Naive thymus-derived CD8-positive, alpha-beta T cell (primary cell): ENCODE data around the gene ZDHHC24. TPM values are rescaled to one million over a fixed set of nuclear protein-coding genes. Genes with fewer than 3 reads are reported as not detected.

Source experiments
- ATAC-seq, 2 donors: fragments of 150-1000 bp; cut with Tn5 transposase in 1 of 2; sonication (Bioruptor Pico), chemical (Tn5 transposase) in 1 of 2; 1 replicate in 1 of 2; 2 replicates in 1 of 2; pipeline ENCODE4 v1.10.0; 2021; ENCODE audit warnings: mild to moderate bottlenecking in 2 of 2, moderate library complexity in 2 of 2
- POLR2A ChIA-PET: fragments of 350-600 bp; sonication (Branson Sonifier 250); formaldehyde crosslinking; loops from one replicate; lab custom pipeline; 2021; ENCODE audit warnings: antibody characterized with exemption; lab: Charles Lee
- DNase-seq, 10 donors: peaks; one replicate each; pipeline versions ENCODE4 v3.0.0 to v3.0.0-alpha.2; 2020 to 2022
- H3K27ac Mint-ChIP-seq, 10 donors: one replicate each; pipeline ENCODE4 v1.8.0; 2020 to 2022; ENCODE audit warnings: mild to moderate bottlenecking in 10 of 10, mixed read lengths in 10 of 10, moderate library complexity in 4 of 10, inconsistent platforms in 1 of 10
- H3K27me3 Mint-ChIP-seq, 5 donors: one replicate each; pipeline ENCODE4 v1.8.0; 2021 to 2022; ENCODE audit warnings: mixed read lengths in 5 of 5
- H3K36me3 Mint-ChIP-seq, 3 donors: one replicate each; pipeline ENCODE4 v1.8.0; 2020 to 2022; ENCODE audit warnings: mixed read lengths in 3 of 3, mild to moderate bottlenecking in 2 of 3, inconsistent platforms in 1 of 3
- H3K4me1 Mint-ChIP-seq, 4 donors: one replicate each; pipeline ENCODE4 v1.8.0; 2021 to 2022; ENCODE audit warnings: mixed read lengths in 4 of 4
- H3K4me3 Mint-ChIP-seq, 10 donors: one replicate each; pipeline ENCODE4 v1.8.0; 2020 to 2022; ENCODE audit warnings: mild to moderate bottlenecking in 10 of 10, mixed read lengths in 10 of 10, moderate library complexity in 6 of 10, inconsistent platforms in 1 of 10
- H3K9me3 Mint-ChIP-seq, 9 donors: one replicate each; pipeline ENCODE4 v1.8.0; 2020 to 2022; ENCODE audit warnings: mixed read lengths in 9 of 9, mild to moderate bottlenecking in 3 of 9, inconsistent platforms in 1 of 9, moderate library complexity in 1 of 9
- polyA plus RNA-seq, 3 donors: library from polyadenylated mRNA; unstranded; fragments of 300-500 nt; fragmentation: Illumina TruSeq; gene quantifications; one replicate each; pipeline ENCODE4 v1.2.3, GENCODE V29; 2021
- total RNA-seq, 8 experiments: library from RNA in 2 of 8; stranded (reverse) in 2 of 8; gene quantifications; one replicate each; pipeline ENCODE4 v1.2.3 and lab custom pipeline; 2021 to 2026

ZDHHC24 gene
- total and polyA plus RNA-seq, 5 experiments from 2014 or later: 9.6 to 29.3 (median 14.1) TPM

DNA sequence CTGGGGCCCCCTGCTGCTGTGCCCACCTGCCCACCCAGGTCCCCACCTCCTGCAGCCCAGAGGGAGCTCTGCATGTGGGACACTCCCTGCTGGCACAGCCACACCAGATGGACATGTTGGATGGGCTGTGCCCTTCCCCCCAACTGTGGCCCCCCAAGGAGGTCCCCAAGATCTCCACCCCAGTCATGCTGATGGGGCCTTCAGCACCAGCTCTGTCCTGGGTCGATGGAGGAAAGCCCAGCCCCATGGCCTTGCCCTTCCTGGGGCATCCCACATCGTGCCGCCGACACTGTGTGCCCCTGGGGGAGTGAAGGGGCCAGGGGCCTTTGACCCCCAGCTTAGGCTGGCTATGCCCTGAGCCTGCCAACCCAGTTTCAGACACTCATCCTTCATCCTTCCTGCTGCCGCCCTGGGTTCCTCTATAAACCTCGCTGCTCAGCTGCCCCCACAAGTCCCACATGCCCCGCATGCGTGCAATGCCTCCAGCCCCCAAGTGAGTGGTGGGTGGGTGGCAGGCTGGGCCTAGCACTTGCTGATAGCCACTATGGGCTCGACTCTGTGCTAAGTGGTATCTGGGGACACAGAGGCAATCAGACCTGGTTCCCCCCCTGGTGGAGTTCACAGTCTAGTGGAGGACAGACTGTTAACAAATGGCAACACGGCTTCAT is 69.5 kb downstream of the ZDHHC24 start:
- peaks cover 17 to 27% (median 20%) of the 10 kb centered on the region in 4 donors for H3K4me1 Mint-ChIP-seq
- H3K36me3 Mint-ChIP-seq: peaks cover 0 to 2% (median 0%) of the 10 kb centered on the region in 3 donors
- H3K9me3 Mint-ChIP-seq: no peaks in the 10 kb centered on the region
- ATAC-seq (no peak), DNase-seq (no peak)
- POLR2A ChIA-PET: no interaction called here
- peak overlapping the region in 3 of 10 donors; percentile 17 to 80 (median 49) for H3K27ac Mint-ChIP-seq
- H3K27me3 Mint-ChIP-seq: no peaks in the 10 kb centered on the region
- H3K4me3 Mint-ChIP-seq: peak overlapping the region in 1 of 10 donors; percentile 46

DNA sequence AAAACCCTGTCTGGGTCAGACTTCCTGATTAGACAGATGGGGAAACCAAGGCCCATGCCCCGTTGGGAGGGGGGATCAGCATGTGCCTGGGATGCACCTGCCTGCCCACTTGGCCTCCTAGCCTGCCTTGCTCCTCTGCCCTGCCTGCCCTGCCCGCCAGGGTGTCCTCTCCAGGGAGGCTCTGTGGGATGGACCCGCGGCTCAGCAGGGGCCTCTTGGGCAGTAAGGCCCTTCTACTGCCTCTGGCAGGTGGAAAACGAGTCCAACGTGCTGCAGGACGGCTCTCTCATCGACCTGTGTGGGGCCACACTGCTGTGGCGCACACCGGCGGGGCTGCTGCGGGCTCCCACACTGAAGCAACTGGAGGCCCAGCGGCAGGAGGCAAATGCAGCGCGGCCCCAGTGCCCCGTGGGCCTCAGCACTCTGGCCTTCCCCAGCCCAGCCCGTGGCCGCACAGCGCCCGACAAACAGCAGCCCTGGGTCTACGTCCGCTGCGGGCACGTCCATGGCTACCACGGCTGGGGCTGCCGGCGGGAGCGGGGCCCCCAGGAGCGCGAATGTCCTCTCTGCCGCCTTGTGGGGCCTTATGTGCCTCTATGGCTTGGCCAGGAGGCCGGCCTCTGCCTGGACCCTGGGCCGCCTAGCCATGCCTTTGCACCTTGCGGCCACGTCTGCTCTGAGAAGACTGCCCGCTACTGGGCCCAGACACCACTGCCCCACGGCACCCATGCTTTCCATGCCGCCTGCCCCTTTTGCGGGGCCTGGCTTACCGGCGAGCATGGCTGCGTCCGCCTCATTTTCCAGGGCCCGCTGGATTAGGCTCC is 70.3 kb downstream of the ZDHHC24 start:
- Mint-ChIP-seq H3K36me3 (peaks cover 0 to 2% (median 0%) of the 10 kb centered on the region in 3 donors), H3K4me3 (no peak overlapping the region), H3K4me1 (peaks cover 14 to 21% (median 18%) of the 10 kb centered on the region in 4 donors), H3K27ac (no peak overlapping the region), H3K9me3 (no peaks in the 10 kb centered on the region), H3K27me3 (no peaks in the 10 kb centered on the region)
- DNase-seq (no peak), ATAC-seq (no peak)
- POLR2A ChIA-PET: no interaction called here

DNA sequence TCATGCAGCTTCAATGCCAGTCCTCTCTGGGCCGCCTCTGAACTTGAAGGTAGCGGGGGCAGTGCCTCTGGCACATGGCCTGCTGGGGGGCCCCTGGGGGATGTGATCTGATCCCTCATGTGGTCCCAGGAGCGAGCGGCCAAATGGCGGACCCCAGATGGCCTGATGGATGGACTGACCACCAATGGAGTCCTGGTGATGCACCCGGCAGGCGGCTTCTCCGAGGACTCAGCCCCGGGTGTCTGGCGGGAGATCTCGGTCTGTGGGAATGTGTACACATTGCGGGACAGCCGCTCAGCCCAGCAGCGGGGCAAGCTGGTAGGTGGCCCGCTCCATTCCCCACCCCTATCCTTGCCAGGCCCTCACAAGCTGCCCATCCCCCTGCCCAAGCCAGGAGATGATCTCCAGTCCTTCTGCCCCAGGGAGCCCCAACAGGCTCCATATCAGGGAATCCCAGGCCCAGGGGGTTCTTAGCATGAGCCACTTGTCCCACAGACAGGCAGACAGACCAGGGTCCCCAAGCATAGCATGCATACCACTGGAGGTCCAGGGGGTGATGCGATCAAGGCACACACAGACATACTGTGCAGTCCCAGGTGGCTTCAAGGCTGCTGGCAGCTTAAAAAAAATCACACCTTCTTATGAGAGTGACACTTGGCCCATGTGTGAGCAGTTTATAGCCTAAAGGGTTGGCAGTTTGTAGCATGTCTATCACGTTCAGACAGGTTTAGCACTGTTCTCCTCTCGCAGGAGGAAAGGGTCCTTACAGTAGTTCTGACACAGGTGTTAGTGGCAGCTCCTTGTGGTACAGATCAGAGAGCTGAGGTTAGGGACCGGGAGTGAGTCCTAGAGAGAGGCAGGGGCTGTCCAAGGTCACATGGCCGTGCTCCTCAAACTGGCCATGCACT is 72.0 kb downstream of the ZDHHC24 start:
- Mint-ChIP-seq H3K27ac (peak overlapping the region in 1 of 10 donors; percentile 44), H3K9me3 (no peaks in the 10 kb centered on the region), H3K4me3 (no peak overlapping the region), H3K36me3 (peaks cover 0 to 5% (median 0%) of the 10 kb centered on the region in 3 donors), H3K27me3 (no peaks in the 10 kb centered on the region), H3K4me1 (peaks cover 5 to 15% (median 7%) of the 10 kb centered on the region in 4 donors)
- POLR2A ChIA-PET: no interaction called here
- no peak for DNase-seq
- no peak for ATAC-seq

DNA sequence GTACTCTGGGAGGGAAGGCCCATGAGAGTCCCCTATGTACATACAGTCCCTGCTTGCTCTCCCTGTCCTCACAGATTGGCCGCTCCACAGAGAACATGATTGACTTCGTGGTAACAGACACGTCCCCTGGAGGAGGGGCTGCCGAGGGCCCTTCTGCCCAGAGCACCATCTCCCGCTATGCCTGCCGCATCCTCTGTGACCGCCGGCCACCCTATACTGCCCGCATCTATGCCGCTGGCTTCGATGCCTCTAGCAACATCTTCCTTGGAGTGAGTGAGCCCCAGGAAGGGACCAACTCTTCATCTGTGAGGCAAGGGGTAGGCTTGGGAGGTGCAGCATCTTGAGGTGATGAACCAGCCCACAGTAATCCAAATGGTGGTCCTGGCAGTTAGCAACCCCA is 72.7 kb downstream of the ZDHHC24 start:
- Mint-ChIP-seq H3K27ac (no peak overlapping the region), H3K27me3 (no peaks in the 10 kb centered on the region), H3K9me3 (no peaks in the 10 kb centered on the region), H3K4me3 (no peak overlapping the region), H3K36me3 (peaks cover 0 to 5% (median 0%) of the 10 kb centered on the region in 3 donors), H3K4me1 (peaks cover 3 to 13% (median 6%) of the 10 kb centered on the region in 4 donors)
- DNase-seq: no peak
- no peak for ATAC-seq
- POLR2A ChIA-PET: no interaction called here

DNA sequence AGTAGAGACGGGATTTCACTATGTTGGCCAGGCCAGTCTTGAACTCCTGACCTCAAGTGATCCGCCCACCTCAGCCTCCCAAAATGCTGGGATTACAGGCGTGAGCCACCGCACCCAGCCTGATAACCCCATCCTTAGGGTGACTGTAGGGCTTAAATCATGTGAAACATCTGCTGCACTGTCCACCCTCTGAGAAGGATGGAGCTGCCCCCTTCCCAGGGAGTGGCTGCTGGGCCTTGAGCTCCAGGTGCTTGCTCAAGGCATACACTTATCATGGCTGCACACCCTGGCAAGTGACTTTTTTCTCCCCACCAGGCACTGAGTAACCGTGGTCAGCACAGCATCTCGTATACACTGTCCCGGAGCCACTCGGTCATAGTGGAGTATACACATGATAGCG is 73.8 kb downstream of the ZDHHC24 start:
- DNase-seq (no peak), ATAC-seq (no peak)
- H3K27ac Mint-ChIP-seq: no peak overlapping the region
- POLR2A ChIA-PET: no interaction called here
- no peaks in the 10 kb centered on the region for H3K27me3 Mint-ChIP-seq
- peaks cover 0 to 5% (median 0%) of the 10 kb centered on the region in 3 donors for H3K36me3 Mint-ChIP-seq
- H3K9me3 Mint-ChIP-seq: no peaks in the 10 kb centered on the region
- H3K4me3 Mint-ChIP-seq: no peak overlapping the region
- peaks cover 11 to 14% (median 12%) of the 10 kb centered on the region in 4 donors for H3K4me1 Mint-ChIP-seq

DNA sequence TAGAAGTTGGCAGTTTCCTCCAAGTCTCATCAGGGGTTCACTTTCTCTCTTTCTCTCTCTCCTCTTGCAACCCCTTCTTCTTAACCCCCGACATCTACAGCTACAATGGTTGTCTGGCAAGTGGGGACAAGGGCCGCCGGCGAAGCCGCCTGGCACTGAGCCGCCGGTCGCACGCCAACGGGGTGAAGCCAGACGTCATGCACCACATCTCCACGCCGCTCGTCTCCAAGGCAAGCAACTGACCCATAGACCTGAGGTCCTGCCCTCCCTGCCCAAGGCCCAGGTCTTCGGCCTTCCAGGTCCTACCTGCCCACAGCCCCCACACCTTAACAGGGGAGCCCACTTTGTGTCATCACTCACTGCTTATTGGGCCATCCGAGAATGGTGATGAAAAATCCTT is 74.7 kb downstream of the ZDHHC24 start:
- ATAC-seq: no peak

More for the DNA sequence above, 74.7 kb downstream of the ZDHHC24 start:
- H3K36me3 Mint-ChIP-seq: peaks cover 0 to 5% (median 0%) of the 10 kb centered on the region in 3 donors
- H3K9me3 Mint-ChIP-seq: no peaks in the 10 kb centered on the region
- DNase-seq: no peak
- POLR2A ChIA-PET: interaction anchor here (5.4 kb wide), 1 partner anchor 8 kb away, joined by 46 read pairs; the partner anchor contains the start of gene DPP3
- H3K27ac Mint-ChIP-seq: no peak overlapping the region
- no peak overlapping the region for H3K4me3 Mint-ChIP-seq
- no peaks in the 10 kb centered on the region for H3K27me3 Mint-ChIP-seq
- H3K4me1 Mint-ChIP-seq: peaks cover 8 to 18% (median 13%) of the 10 kb centered on the region in 4 donors

Other genes with a start within 250 kb of the ZDHHC24 start
- gene CD248, start 229.0 kb downstream of the ZDHHC24 start, total RNA-seq: 10 to 100 TPM; 37.0 to 41.3 TPM
- 100 to 1,000 TPM in 2 of 3 donors, 10 to 100 TPM in 1; 43.8 to 128 (median 114) TPM for gene CD248, start 229.0 kb downstream of the ZDHHC24 start, polyA plus RNA-seq
- gene RIN1, start 209.6 kb downstream of the ZDHHC24 start, total RNA-seq: 1 to 10 TPM; 7.6 to 8.0 TPM
- 1 to 10 TPM; 2.7 to 6.5 (median 3.7) TPM for gene RIN1, start 209.6 kb downstream of the ZDHHC24 start, polyA plus RNA-seq
- 10 to 100 TPM; 47.6 to 48.8 TPM for gene BRMS1, start 200.9 kb downstream of the ZDHHC24 start, total RNA-seq
- 10 to 100 TPM; 61.7 to 65.8 (median 63.6) TPM for gene BRMS1, start 200.9 kb downstream of the ZDHHC24 start, polyA plus RNA-seq
- gene B4GAT1, start 198.4 kb downstream of the ZDHHC24 start, total RNA-seq: 1 to 10 TPM; 7.2 to 7.5 TPM
- gene B4GAT1, start 198.4 kb downstream of the ZDHHC24 start, polyA plus RNA-seq: 10 to 100 TPM in 1 of 3 donors, 1 to 10 TPM in 2; 7.1 to 12.1 (median 8.5) TPM
- 10 to 100 TPM; 12.9 to 13.9 TPM for gene SLC29A2, start 174.3 kb downstream of the ZDHHC24 start, total RNA-seq
- 1 to 10 TPM; 1.4 to 3.9 (median 2.3) TPM for gene SLC29A2, start 174.3 kb downstream of the ZDHHC24 start, polyA plus RNA-seq
- gene NPAS4, start 125.0 kb downstream of the ZDHHC24 start, total RNA-seq: not detected
- gene NPAS4, start 125.0 kb downstream of the ZDHHC24 start, polyA plus RNA-seq: not detected
- 10 to 100 TPM; 24.8 to 24.9 TPM for gene MRPL11, start 107.2 kb downstream of the ZDHHC24 start, total RNA-seq
- gene MRPL11, start 107.2 kb downstream of the ZDHHC24 start, polyA plus RNA-seq: 10 to 100 TPM; 86.9 to 98.2 (median 87.9) TPM
- 10 to 100 TPM; 15.0 to 16.3 TPM for gene PELI3, start 79.1 kb downstream of the ZDHHC24 start, total RNA-seq
- 1 to 10 TPM; 2.7 to 4.1 (median 3.4) TPM for gene PELI3, start 79.1 kb downstream of the ZDHHC24 start, polyA plus RNA-seq
- 10 to 100 TPM; 20.0 to 23.7 TPM for gene DPP3, start 65.6 kb downstream of the ZDHHC24 start, total RNA-seq
- gene DPP3, start 65.6 kb downstream of the ZDHHC24 start, polyA plus RNA-seq: 10 to 100 TPM; 20.0 to 25.4 (median 20.5) TPM
- 10 to 100 TPM; 31.7 to 32.8 TPM for gene BBS1, start 35.4 kb downstream of the ZDHHC24 start, total RNA-seq
- gene BBS1, start 35.4 kb downstream of the ZDHHC24 start, polyA plus RNA-seq: 10 to 100 TPM in 2 of 3 donors, 1 to 10 TPM in 1; 9.4 to 11.9 (median 11.2) TPM
- gene ACTN3, start 855 bp upstream of the ZDHHC24 start, total RNA-seq: under 1 TPM in 1 of 2 experiments, not detected in 1; 0.27 TPM
- under 1 TPM in 1 of 3 donors, not detected in 2; 0.08 TPM for gene ACTN3, start 855 bp upstream of the ZDHHC24 start, polyA plus RNA-seq
- gene CTSF, start 22.6 kb upstream of the ZDHHC24 start, total RNA-seq: 10 to 100 TPM; 53.9 to 58.4 TPM
- gene CTSF, start 22.6 kb upstream of the ZDHHC24 start, polyA plus RNA-seq: 10 to 100 TPM; 25.1 to 40.9 (median 25.4) TPM
- under 1 TPM in 1 of 2 experiments, not detected in 1; 0.16 TPM for gene CCDC87, start 47.0 kb upstream of the ZDHHC24 start, total RNA-seq
- gene CCDC87, start 47.0 kb upstream of the ZDHHC24 start, polyA plus RNA-seq: not detected
- gene CCS, start 47.1 kb upstream of the ZDHHC24 start, total RNA-seq: 10 to 100 TPM; 57.2 to 59.1 TPM
- 10 to 100 TPM; 39.2 to 53.4 (median 46.6) TPM for gene CCS, start 47.1 kb upstream of the ZDHHC24 start, polyA plus RNA-seq
- 100 to 1,000 TPM; 182 to 194 TPM for gene RBM14, start 70.6 kb upstream of the ZDHHC24 start, total RNA-seq
- gene RBM14, start 70.6 kb upstream of the ZDHHC24 start, polyA plus RNA-seq: 10 to 100 TPM; 70.2 to 91.8 (median 83.3) TPM
- 100 to 1,000 TPM; 213 to 232 TPM for gene RBM4, start 92.7 kb upstream of the ZDHHC24 start, total RNA-seq
- gene RBM4, start 92.7 kb upstream of the ZDHHC24 start, polyA plus RNA-seq: 100 to 1,000 TPM; 250 to 283 (median 262) TPM
- gene RBM4B, start 131.8 kb upstream of the ZDHHC24 start, total RNA-seq: 10 to 100 TPM; 25.1 to 26.0 TPM
- gene RBM4B, start 131.8 kb upstream of the ZDHHC24 start, polyA plus RNA-seq: 10 to 100 TPM in 2 of 3 donors, 1 to 10 TPM in 1; 7.7 to 12.3 (median 10.8) TPM
- gene SPTBN2, start 183.2 kb upstream of the ZDHHC24 start, total RNA-seq: under 1 TPM; 0.47 to 0.62 TPM
- under 1 TPM in 1 of 3 donors, not detected in 2; 0.04 TPM for gene SPTBN2, start 183.2 kb upstream of the ZDHHC24 start, polyA plus RNA-seq